ENCODE data around the gene CYP2A7.
"Not testable (repeated sequence)": the region's sequence is repeated elsewhere in the genome, so short reads cannot be mapped to it uniquely, and the experiment has no call there.

The CYP2A7 gene

GRCh38 chr19:40882062-40882461 is at the start of gene CYP2A7:
TSS of gene CYP2A7 (minus strand) at chr19:40882231. CDS start at chr19:40882210, 21 bp downstream.
- DNase-seq (ENCODE audit: low read depth): not testable (repeated sequence)

DNA sequence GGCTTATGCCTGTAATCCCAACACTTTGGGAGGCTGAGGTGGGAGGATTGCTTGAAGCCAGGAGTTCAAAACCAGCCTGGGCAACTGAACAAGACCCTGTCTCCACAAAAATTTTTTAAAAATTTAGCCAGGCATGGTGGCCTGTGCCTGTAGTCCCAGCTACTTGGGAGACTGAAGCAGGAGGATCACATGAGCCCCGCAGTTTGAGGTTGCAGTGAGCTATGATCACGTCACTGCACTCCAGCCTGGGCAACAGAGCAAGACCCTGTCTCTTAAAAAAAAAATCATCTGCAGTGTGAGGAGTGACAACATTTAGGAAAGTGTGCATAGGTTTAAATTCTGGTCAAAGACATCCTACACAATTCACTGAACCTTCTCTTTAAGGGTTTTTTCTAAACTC is 48.8 kb upstream of the CYP2A7 start:
- not testable (repeated sequence) for DNase-seq (ENCODE audit: low read depth)

- DNase-seq (ENCODE audit: low read depth): not testable (repeated sequence)
Observed at GRCh38 chr19:40929942-40930341, 47.9 kb upstream of the CYP2A7 start.

DNA sequence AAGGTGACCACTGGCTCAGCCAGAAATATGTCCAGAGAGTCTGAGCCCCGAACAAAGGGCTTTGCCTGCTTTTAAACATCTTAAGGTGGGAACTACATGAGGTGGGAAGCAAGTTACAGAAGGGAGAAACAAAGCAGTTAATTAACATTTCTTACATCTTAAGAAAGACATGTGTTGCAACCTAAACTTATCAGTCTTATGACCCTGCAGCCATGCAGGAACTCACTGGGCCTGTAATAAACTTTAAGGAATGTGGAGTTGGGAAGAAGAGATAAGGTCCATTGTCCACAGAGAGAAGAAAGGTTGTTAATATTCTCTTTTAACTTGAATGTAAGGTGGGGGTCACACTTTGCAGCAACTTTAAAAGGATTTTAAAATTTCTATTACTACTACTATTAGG is 46.8 kb upstream of the CYP2A7 start:
- DNase-seq (ENCODE audit: low read depth): no peak

GRCh38 chr19:40927567-40927966 is 45.5 kb upstream of the CYP2A7 start:
- DNase-seq (ENCODE audit: low read depth): no peak

- DNase-seq (ENCODE audit: low read depth): not testable (repeated sequence)
Observed at GRCh38 chr19:40926276-40926675, 44.2 kb upstream of the CYP2A7 start.

- no peak for DNase-seq (ENCODE audit: low read depth)
Observed at GRCh38 chr19:40923934-40924391, 41.9 kb upstream of the CYP2A7 start.

DNA sequence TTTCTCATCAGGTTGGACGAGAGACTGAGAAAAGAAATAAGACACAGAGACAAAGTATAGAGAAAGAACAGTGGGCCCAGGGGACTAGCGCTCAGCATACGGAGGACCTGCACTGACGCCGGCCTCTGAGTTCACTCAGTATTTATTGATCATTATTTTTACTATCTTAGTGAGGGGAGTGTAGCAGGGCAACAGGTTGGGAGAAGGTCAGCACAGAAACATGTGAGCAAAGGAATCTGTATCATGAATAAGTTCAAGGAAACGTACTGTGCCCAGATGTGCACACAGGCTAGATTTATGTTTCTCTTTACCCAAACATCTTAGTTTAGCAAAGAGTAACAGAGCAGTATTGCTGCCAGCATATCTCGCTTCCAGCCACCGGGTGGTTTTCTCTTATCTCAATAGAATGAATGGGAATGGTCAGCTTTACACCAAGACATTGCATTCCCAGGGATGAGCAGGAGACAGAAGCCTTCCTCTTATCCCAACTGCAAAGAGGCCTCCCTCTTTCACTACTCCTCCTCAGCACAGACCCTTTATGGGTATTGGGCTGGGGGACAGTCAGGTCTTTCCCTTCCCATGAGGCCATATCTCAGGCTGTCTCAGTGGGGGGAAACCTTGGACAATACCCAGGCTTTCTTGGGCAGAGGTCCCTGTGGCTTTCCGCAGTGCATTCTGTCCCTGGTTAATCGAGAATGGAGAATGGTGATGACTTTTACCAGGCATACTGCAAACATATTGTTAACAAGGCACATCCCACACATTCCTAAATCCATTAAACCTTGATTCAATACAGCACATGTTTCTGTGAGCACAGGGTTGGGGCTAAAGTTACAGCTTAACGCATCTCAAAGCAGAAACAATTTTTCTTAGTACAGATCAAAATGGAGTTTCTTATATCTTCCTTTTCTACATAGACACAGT is 40.5 kb upstream of the CYP2A7 start:
- not testable (repeated sequence) for DNase-seq (ENCODE audit: low read depth)

GRCh38 chr19:40921005-40921897 is 39.2 kb upstream of the CYP2A7 start:
- no peak for DNase-seq (ENCODE audit: low read depth)

DNA sequence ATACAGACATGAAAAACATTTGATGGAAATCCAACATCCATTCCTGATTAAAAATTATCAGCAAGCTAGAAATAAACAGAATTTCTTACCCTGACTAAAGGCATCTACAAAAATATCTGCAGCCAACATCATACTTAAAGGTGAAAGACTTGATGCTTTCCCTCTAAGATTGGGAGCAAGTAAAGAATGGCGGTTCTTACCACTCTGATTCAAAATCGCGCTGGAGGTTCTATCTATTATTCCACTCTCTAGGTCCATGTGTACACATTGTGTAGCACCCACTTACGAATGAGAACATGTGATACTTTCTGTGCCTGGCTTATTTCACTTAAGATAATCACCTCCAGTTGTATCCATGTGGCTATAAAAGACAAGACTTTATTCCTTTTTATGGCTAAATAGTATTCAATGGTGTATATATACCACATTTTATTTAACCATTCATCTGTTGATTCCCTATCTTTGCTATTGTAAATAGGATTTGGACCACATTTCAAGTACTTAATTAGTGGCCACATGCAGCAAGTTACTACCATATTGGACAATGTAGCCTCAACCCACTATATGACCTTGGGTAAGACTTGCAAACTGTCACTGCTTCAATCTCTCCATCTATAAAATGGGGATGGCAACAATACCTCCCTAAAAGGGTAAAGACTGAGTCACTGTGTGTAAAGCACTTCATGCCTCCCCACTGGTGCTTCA is 38.4 kb upstream of the CYP2A7 start:
- DNase-seq (ENCODE audit: low read depth): no peak

DNA sequence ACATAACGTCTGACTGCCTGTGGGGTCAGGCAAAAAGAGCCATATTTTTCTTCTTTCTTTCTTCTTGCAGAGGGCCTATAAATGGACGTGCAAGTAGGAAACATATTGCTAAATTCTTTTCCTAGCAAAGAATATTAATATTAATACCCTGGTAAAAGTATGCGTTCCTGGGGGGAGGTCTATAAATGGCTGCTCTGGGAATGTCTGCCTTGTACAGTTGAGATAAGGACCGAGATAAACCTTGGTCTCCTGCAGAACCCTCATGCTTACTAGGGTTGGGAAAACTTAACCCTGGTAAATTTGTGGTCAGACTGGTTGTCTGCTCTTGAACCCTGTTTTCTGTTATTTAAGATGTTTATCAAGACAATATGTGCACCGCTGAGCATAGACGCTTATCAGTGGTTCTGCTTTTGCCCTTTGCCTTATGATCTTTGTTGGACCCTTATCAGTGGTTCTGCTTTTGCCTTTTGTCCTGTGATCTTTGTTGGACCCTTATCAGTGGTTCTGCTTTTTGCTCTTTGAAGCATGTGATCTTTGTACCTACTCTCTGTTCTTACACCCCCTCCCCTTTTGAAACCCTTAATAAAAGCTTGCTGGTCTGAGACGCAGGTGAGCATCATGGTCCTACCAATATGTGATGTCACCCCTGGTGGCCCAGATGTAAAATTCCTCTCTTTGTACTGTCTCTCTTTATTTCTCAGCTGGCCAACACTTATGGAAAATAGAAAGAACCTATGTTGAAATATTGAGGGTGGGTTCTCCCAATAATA is 37.7 kb upstream of the CYP2A7 start:
- DNase-seq (ENCODE audit: low read depth): peak; percentile 21

DNA sequence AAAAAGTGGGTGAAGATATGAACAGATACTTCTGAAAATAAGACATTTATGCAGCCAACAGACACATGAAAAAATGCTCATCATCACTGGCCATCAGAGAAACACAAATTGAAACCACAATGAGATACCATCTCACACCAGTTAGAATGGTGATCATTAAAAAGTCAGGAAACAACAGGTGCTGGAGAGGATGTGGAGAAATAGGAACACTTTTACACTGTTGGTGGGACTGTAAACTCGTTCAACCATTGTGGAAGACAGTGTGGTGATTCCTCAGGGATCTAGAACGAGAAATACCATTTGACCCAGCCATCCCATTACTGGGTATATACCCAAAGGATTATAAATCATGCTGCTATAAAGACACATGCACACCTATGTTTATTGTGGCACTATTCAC is 36.3 kb upstream of the CYP2A7 start:
- DNase-seq (ENCODE audit: low read depth): not testable (repeated sequence)

- no peak for DNase-seq (ENCODE audit: low read depth)
Observed at GRCh38 chr19:40908976-40909375, 26.9 kb upstream of the CYP2A7 start.

DNA sequence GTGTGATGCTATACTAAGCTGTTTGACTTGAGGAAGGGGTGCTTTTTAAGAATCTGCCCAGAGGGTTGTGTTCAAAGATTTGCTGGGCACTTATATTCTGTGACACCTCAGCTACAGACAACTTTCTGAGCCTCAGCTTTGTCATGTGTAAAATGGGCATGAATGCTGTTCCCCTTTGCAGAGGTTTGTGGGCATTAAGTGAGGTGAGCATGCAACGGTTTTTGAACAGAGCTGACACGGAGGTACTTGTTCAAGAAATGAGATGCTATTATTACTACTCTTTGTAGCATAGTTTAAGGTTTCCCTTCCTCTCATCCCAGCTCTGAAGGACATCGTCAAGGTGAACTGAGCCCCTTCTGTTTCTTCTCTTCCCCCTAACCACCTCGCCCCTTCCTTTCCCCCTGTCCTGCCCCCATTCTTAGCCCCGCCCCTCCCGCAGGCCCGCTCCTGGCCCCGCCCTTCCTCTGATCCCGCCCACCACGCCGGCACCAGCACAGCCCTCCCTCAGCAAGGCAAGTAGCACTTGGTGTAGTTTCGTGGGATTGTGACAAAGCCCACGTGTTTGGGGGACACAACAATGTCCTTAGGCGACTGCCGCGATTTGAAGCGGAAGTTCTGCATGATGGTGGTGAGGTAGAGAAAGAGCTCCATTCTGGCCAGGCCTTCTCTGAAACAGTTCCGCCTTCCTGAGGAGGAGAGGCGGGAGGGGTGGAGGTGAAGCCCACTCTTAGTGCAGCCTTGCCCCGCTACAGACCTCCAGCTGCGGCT is 26.1 kb upstream of the CYP2A7 start:
- no peak for DNase-seq (ENCODE audit: low read depth)

GRCh38 chr19:40906512-40906911 is 24.5 kb upstream of the CYP2A7 start:
- no peak for DNase-seq (ENCODE audit: low read depth)

- DNase-seq (ENCODE audit: low read depth): not testable (repeated sequence)
Observed at GRCh38 chr19:40904673-40905156, 22.7 kb upstream of the CYP2A7 start.

GRCh38 chr19:40901975-40902750 is 20.1 kb upstream of the CYP2A7 start:
- DNase-seq (ENCODE audit: low read depth): not testable (repeated sequence)

- DNase-seq (ENCODE audit: low read depth): not testable (repeated sequence)
Observed at GRCh38 chr19:40900521-40900920, 18.5 kb upstream of the CYP2A7 start.

DNA sequence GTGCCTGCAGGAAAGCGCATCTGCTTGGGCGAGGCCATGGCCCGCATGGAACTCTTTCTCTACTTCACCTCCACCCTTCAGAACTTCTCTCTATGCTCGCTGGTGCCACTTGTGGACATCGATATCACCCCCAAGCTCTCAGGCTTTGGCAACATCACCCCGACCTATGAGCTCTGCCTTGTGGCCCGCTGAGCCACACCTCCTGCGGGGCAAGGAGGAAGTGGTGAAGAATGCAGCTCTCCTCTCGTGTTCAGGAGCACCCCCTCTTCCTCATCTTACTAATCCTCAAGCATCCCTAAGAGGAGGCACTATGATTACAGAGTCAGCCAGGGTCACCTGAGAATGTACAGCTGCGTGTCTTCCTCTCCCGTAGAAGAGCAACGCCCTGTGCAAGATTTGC is 17.9 kb upstream of the CYP2A7 start:
- not testable (repeated sequence) for DNase-seq (ENCODE audit: low read depth)

Data from CMK (cell line).